Stimulated activated CD4-positive, alpha-beta T cell treated with anti-CD3 and anti-CD28 coated beads, Interleukin-12 subunit alpha, Interleukin-12 subunit beta, amount 100 ng/mL, for 24 hours (primary cell): ENCODE results near the gene DLD.
"Not testable (repeated sequence)": the region's sequence is repeated elsewhere in the genome, so short reads cannot be mapped to it uniquely, and the experiment has no call there.

Source experiments
- DNase-seq, 2 experiments: peaks; one replicate each; pipeline ENCODE4 v3.0.0-alpha.2; 2020; ENCODE audit warnings: low read depth in 2 of 2

Gene DLD

DNA sequence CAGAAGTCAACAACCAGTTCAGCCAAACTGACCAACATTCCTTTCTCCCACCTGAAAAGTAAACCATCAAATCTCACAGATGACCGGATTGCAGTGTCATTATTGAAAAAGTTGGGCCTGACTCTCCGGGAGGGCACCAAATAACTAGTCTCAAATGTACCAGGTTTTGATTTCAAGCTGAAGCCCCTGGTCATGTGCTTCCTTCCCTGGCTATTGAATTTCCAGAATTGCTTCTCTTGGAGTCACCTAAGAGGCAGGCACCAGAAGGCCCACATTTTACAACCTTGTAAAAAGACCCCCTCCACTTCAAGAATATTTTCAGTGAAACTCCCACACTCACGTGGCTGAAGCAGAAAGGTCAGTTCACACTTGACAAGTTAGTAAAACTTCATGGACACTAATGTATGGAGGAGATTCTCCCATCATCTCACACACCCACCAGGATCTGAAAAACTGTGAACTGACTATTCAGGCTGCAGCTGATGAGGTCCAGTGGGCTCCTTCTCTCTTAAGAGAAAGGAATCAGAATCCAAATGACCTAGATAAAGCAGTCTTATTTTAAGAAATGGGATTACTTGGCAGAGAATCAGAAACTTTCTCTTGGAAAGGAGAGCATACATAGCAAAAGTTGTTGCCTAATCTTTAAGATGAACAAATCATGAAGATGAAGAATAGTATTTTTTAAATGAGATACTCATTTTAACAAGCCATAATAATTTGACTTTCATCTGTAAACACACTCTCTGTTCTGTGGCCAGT lies 53.6 kb downstream of the DLD start:
- DNase-seq = no peak

DNA sequence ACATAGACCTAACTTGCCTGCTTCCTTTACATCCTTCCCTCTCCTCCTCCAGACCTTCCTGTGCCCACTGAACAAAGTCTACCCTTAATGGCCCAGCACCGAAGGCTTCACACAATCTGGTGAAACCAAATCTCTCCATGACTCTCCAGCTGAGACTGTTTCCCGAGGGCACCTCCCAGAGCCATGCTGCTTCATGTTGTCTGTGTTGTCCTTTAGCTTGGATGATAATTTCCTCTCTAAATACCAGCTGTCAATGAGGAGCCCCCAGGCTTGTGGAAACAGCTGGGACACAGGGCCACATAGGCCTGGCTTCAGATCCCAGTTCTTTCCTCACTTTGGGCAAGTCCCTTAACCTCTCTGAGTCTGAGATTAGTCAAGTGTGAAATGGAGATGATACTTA lies 54.3 kb downstream of the DLD start:
- DNase-seq = no peak

DNA sequence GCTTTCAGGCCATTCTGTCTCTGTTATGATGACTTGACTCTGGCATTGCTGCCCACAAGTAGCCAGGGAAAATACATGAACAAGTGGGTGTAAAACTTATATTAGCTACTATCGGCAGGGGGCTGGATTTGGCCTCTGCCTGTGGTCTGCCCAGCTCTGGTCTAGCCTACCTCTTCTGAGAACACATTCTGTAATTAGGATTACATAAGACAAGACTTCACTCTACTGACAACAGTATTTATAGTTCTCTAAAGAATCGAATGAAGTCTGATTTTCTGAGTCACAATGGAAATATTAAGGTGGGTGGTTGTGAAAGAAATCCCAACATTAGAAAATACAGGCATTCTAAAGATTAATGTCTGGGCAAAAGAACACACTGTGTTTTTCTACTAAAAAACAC lies 55.5 kb downstream of the DLD start:
- no peak for DNase-seq

DNA sequence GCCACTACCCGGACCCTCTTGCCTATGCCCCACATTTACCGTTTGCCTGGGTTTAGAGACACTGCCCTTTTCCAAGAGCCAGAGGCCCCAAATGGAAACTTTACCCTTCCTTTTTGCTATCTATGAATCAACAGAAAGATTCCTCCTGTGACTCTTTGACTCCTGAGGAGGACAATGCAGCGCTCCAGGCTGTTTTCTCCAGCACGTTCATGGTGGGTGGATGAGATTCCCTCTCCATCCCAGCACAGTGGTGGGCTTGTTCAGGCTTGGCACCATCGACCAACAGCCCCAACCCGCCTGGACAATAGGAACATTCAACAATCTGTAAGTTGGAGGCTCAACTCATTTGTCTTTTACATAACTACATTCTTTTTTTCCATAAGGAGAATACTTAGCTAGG lies 55.9 kb downstream of the DLD start:
- no peak for DNase-seq

DNA sequence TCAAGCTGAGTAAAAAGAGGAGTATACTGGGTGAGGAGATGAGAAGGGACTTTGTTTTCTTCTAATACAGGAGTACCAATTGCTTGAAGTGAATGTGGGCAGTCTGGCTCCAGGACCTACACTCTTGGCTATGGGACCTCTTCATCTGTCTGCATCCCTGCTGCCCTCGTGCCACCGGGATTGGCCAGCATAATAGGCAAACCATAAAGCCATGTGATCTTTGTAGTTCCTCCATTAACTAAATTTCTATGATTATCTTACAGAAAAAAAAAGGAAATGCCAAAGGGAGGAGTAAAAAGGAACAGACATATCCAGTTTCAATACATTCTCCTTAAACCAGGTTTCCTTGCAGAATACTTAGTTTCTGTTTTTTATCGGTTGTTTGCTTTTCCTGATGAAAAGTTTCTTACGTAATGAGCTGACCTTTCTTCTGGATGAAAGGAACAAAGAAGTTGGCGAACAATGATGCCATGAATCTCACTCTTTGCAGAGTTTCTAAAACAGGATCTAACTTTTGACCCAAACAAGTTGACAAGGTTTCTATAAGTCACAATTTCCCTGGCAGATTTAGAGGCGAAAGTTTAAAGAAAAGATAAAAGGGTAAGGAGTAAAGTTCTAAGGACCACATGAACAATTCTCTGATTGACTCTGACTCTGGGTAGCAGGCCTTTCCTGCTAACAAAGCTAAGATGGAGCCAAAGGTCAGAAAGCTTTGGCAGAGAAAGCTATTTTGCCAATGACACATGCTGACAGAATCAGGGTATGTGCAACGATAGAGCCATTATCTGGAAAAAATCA lies 57.9 kb downstream of the DLD start:
- DNase-seq = no peak

DNA sequence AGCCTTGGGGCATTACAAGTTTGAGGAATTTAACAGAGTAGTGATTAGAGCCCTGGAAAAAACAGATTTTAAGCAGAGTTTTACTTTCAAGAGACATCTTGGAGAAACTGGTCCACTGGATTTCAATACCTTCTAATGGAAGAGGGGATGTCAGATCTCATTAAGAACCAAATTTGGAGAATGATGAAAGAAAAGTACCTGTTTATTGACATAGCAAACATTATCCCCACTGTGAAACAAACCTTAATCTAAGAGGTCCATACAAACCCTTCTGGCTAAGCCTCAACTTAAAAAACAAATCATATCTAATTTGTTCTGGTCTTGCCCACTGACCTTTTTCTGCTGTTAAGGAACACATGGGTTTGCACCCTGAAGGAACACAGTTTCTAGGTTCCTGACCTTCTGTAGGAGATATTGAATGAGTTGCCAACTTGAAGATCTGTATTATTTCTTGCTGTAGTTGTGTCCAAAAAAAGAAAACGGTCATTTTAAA lies 58.5 kb downstream of the DLD start:
- no peak for DNase-seq

DNA sequence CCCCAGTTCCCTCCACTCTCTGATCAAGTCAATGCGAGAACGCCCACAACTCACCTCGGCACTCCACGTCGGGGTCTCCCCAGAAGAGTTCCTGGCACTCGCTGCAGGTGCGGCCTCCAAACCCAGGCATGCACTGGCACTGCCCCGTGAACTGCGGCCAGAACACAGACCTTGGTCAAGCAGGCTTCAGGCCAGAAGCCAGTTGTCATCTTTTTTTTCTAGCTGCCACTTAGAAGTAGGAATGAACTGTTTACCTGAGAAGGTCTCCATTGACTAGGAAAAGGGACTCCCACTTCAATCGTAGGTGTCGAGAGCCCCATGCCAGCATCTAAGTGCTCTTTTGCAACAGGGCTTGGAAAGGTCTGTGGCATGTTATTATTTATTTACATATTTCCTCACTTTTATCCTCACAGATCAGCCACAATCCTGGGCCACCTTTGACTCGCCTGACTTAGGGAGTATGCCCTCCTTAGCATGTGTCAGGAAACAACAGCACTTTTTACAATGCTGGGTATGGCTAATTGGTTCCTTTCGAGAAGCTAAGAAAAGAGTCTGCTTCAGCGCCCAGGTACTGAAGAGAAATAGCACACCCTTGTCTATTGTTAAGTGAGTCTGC lies 60.3 kb downstream of the DLD start:
- DNase-seq = no peak

DNA sequence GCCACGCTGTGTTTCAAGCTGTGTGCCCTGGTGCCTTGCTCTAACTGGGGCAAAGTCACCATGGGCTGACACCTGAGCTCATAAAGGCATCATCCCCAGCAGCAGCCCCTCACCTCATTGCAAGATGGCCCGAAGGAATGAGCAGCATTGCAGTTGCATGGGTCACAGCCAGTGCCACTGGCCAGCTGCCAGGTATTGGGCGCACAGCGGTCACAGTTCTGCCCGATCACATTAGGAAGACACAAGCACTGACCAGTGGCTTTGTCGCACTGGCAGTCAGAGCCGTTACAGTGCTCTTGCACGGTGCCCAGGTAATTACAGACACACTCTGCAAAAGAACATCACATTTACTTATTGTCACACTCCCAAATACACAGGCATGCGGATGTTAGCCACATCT lies 60.9 kb downstream of the DLD start:
- DNase-seq = no peak

DNA sequence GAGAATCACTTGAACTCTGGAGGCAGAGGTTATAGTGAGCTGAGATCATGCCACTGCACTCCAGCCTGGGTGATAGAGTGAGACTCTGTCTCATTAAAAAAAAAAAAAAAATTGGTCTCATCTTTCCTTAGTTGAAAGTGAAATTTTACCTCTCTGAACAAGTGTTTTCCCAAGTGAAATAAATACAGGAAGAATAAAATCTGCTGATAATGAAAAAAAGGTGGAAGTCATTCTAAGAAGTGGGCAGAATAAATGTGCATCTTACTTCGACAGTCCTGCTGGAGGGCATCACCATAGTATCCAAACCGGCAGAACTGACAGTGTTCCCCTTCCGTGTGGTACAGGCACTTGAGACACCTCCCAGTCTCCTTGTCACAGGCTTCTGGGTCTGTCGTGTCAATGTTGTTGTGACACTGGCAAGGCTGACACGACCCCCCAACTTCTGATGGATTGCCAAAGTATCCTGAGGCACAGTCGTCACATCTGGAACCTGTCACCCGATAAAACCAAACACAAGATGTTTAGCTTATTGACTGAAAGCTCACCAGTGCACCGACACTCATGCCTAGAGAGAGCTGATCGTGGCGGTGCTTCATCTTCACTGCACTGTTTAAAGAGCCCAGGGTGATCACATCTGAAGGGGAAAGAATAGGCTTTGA lies 62.4 kb downstream of the DLD start:
- DNase-seq = no peak

DNA sequence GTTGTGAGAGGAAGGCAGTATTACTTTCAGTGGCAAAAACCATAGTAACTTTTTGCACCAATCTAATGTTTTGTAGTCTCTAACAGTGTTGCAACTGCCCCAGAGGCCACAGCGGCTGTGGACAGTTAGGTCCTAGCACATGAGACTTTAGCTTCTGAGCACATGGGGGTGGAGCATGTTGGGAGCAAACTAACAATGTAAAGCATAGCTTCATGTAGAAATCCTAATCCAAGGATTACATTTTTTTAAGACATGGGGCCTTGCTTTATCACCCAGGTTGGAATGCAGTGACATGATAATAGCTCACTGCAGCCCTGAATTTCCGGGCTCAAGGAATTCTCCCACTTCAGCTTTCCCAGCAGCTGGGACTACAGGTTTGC lies 62.9 kb downstream of the DLD start:
- DNase-seq = no peak

DNA sequence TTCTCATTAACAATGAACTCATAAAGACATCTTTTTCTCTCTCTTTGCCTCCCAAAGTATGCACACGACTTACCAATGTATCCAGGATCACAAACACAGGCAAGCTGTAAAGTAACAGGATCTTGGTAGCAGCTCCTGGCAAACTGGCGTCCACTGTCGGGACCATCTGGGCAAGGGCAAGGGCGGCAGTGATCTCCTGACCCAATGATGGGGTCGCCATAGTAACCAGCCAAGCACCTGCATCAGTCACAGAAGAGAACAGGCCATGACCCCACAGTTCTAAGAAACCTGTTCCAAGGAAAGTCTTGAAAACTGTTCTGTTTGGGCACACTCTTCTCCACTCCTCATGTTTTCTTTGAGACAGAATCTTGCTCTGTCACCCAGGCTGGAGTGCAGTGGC lies 64.4 kb downstream of the DLD start:
- no peak for DNase-seq

DNA sequence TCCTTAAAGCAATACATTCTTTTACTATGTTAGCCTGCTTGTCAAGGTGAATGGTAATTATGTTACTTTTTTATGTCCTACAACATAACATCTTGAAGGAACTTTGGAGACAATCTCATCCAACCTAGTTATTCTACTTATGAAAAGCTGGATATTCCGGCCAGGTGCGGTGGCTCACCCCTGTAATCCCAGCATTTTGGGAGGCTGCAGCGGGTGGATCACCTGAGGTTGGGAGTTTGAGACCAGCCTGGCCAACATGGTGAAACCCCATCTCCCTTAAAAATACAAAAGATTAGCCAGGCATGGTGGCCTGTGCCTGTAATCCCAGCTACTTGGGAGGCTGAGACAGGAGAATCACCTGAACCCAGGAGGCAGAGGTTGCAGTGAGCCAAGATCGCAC lies 66.0 kb downstream of the DLD start:
- DNase-seq = not testable (repeated sequence)

DNA sequence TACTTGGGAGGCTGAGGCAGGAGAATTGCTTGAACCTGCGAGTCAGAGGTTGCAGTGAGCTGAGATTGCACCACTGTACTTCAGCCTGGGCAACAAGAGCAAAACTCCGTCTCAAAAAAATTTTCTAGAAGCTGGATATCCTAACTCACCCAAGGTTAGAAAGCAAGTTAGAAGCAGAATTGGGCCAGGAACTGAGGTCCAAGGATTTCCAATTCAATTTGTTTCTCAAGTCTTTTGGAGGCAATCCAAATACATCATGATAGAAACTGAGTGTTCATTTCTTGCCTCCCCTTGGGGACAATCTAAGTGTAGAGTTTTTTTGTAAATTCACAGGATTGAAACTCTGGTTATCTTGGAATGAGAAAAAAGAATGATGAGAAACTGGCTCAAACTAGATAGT lies 66.5 kb downstream of the DLD start:
- DNase-seq = no peak

DNA sequence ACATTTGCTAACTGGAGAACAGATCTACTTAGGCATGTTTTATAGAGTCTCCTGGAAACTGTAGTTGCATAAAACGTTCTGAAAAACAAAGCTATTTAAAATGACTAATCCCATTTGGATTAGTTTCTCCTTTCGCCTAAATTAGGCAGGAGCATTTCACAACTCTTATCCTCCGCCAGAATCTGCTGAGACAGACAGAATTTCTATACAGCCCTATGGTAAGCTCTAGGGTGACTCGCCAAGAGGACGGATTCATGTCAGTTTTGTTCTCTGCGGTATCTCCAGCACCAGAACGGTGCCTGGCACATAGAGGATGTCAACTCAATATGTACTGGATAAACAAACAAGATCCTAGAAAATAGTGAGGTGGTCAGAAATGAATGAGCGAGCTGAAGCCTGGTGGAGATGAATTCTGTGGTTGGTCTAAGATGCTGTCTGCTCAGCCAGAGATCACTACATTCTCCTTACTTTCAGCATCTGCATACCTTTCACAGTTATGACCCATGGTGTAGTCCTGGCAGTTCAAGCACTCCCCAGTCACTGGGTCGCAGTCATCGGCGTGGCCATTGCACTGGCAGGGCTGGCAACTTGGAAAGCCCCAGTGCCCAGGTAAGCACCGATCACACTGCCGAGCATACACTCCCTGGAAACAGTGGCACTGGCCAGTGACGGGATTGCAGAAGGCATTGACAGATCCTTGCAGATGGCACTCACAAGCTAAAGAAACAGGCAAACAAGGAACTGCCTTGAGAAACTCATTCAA lies 68.0 kb downstream of the DLD start:
- DNase-seq = no peak

DNA sequence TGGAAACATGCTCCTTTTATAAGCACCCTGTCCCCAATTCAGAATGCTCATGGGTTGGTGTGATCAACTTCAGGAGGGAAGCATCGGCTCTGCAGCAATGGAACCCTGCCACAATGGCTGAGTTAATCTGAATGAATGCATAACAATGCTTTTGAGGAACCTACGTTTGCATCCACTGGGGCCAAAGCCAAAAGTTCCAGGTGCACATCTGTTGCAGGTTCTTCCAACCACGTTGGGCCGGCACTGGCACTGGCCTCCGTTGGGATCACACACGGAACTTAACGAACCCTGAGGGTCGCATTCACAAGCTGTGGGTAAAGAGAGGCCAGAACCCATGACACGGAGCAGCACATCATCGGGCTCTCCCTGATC lies 68.5 kb downstream of the DLD start:
- no peak for DNase-seq

DNA sequence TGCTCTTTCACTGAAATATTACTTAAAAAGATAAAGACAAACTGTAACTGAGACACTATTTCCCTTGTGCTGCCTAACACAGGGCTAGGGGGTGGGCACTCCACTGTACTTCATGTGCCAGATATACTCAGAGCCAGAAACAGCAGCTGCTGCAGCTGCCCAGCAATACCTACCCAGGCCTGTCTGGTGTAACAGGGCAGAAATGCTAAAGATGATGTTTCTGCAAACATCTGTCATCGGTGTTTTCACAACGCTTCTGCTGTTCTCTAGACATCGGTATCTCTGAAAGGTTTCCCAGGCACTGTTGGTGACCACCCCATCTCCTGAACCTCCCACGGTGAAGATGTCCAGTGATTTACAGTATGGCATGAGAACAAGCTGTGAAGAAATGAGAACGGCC lies 69.3 kb downstream of the DLD start:
- no peak for DNase-seq

DNA sequence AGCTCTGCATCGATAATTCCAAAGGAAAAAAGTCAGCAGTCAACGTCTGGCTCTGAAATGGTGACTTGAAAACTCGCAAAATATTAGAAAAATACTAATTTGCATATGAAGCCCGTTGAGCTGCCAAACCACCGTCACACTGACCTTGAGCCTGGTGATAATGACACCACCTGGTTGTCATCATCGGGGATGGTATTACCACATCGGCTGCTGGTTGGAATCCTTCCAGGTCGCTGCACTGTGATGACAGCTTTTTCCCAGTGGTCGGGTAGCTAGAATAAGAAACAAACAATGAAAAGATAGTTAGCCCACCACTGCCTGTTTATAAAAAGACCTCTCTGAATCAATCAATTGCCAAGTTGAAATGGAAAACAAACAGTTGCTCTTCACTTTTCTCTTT lies 70.4 kb downstream of the DLD start:
- no peak for DNase-seq

DNA sequence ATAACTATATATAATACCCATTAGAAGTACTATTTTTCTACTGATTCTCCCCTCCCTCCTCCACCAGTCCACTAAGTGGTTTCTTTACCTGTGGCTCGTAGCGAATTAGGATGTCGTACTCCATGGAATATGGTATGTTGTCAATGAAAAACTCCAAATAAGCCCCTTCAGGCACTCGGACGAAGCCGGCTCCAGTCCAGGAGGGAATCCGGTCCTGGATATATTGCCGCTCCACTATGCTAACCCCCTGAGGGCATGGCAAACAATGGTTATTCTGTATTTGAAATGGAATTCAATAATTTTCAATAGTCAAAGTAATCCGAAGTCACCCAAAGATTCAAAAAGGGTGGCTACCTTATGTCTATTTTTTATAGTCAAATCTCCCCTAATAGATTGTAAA lies 71.8 kb downstream of the DLD start:
- no peak for DNase-seq

DNA sequence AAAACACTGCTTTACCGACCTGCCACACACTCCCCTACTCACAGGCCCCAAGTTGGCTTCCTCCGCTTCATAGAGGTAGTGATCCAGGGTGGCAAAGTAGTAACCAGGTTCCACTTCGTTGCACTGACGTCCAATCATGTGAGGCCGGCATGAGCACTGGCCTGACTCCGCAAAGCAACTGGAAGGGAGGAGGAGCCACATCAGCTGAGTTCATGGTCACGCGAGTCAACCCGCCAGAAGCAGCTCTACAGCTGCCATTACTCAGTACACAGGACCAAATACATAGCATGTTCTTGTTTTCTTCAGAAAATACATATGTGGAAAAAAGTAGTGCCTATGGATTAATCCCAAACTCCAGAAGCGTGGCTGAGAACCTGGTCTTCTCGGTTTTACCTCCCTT lies 73.5 kb downstream of the DLD start:
- no peak for DNase-seq

DNA sequence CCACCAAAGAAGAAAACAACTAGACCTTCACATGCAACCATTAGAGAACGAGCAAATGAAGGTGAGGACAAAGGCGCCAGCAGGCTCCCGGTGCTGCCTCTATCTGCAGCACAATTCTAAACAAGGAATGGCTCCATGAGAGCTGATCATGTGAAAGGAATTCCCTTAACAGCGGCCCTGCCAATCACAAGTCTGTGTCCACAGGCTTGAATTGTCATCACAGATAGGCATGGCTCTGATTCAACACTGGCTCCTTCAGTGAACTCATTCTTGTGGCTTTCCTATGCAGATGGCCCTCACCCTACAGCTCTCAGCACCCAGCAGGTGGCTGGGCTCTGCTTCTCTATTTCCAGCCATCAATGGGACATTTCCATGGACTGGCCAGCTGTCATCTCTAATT lies 75.7 kb downstream of the DLD start:
- DNase-seq = no peak

DNA sequence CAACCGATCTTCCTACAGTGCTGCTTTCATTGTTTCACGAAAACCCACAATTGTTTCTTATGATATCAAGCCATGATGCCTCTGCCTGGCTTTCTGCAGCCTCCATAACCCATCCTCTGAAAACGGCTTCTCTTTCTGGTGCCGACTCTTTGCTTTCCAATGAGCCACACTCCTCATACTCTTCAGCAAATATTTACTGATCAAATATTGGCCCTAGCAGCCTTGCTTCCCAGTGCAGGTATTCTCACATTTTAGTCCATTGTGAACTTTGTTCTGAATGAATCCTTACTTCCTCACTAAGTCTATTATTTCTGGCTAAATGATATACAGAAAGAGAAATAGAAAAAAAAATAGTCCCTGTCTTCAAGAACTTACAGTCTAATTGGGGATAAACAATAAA lies 76.4 kb downstream of the DLD start:
- no peak for DNase-seq

DNA sequence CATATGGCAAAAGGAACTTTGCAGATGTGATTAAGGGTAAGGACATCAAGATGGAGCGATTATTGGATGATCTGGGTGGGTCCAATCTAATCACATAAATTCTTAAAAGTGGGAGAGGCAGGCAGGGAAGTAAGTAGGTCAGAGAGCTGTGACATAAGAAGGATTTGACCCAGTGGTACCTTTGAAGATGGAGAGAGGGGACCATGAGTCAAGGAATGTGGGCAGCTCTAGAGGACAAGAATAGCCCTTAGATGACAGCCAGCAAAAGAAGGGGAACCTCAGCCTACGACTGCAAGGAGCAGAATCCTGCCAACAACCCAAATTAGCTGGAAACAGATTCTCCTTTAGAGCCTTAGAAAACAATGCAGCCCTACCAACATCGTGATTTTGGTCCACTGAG lies 77.5 kb downstream of the DLD start:
- DNase-seq = no peak
